ENCODE results near the gene SPATC1L.
"Not testable (repeated sequence)": the region's sequence is repeated elsewhere in the genome, so short reads cannot be mapped to it uniquely, and the experiment has no call there.

Gene SPATC1L

GRCh38 chr21:46178961-46179360, 5.3 kb downstream of the SPATC1L start:
- CTCF ChIA-PET, result no interaction called here
- DNase-seq (ENCODE audit: extremely low spot score), result no peak
- POLR2A ChIA-PET, result no interaction called here
- no peak for TF ChIP-seq CTCF (IDR thresholded peaks at IDR 0.05; ENCODE audit: control extremely low read depth, extremely low read depth, low read depth, missing control alignments)

- CTCF ChIA-PET, result interaction anchor here (1.0 to 2.2 kb wide), 2 partner anchors 23 to 205 kb away, joined by 3 to 7 read pairs; no protein-coding TSS in a partner anchor
- POLR2A ChIA-PET; DNase-seq (ENCODE audit: extremely low spot score): not testable (repeated sequence)
Observed at GRCh38 chr21:46176443-46177129, 7.7 kb downstream of the SPATC1L start.

GRCh38 chr21:46173573-46173972, 10.7 kb downstream of the SPATC1L start:
- TF ChIP-seq CTCF (IDR thresholded peaks at IDR 0.05; ENCODE audit: control extremely low read depth, extremely low read depth, low read depth, missing control alignments), result no peak
- ChIA-PET CTCF (interaction anchor here (1.4 kb wide), 1 partner anchor 30 kb away, joined by 8 read pairs; no protein-coding TSS in a partner anchor), POLR2A (no interaction called here)
- DNase-seq (ENCODE audit: extremely low spot score), result no peak

- ChIA-PET POLR2A (no interaction called here), CTCF (interaction anchor here (1.4 kb wide), 1 partner anchor 29 kb away, joined by 8 read pairs; no protein-coding TSS in a partner anchor)
- TF ChIP-seq CTCF (IDR thresholded peaks at IDR 0.05; ENCODE audit: control extremely low read depth, extremely low read depth, low read depth, missing control alignments), result no peak
- no peak for DNase-seq (ENCODE audit: extremely low spot score)
Observed at GRCh38 chr21:46172863-46173528, 11.3 kb downstream of the SPATC1L start.

GRCh38 chr21:46171996-46172862, 12.0 kb downstream of the SPATC1L start:
- CTCF ChIA-PET, result interaction anchor here (1.4 kb wide), 1 partner anchor 29 kb away, joined by 8 read pairs; no protein-coding TSS in a partner anchor
- no peak for TF ChIP-seq CTCF (IDR thresholded peaks at IDR 0.05; ENCODE audit: control extremely low read depth, extremely low read depth, low read depth, missing control alignments)
- POLR2A ChIA-PET, result no interaction called here
- DNase-seq (ENCODE audit: extremely low spot score), result no peak

- ChIA-PET POLR2A (no interaction called here), CTCF (no interaction called here)
- no peak for TF ChIP-seq CTCF (IDR thresholded peaks at IDR 0.05; ENCODE audit: control extremely low read depth, extremely low read depth, low read depth, missing control alignments)
- no peak for DNase-seq (ENCODE audit: extremely low spot score)
Observed at GRCh38 chr21:46171585-46171984, 12.7 kb downstream of the SPATC1L start.

GRCh38 chr21:46170436-46171193, 13.6 kb downstream of the SPATC1L start:
- POLR2A ChIA-PET; DNase-seq (ENCODE audit: extremely low spot score); CTCF ChIA-PET: not testable (repeated sequence)
